Amniotic stem cell (primary cell): Measurements from ENCODE around the gene FOXS1.

Source experiments
- DNase-seq: peaks from one replicate; lab custom pipeline; 2025; lab: John Stamatoyannopoulos, UW

The FOXS1 gene

DNA sequence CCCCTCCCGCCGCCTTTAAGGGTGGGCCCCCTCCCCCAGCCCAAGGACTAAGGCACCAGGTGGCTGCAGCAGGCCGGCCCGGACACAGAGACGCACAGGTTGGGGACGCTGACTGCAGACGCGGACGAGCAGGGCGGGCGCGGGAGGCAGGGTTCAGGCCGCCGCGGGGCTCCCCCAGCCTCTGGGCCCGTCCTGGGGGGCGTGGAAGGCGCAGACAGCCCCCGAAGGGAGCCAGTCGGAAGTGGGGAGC, 15.7 kb upstream of the FOXS1 start:
- no peak for DNase-seq

DNA sequence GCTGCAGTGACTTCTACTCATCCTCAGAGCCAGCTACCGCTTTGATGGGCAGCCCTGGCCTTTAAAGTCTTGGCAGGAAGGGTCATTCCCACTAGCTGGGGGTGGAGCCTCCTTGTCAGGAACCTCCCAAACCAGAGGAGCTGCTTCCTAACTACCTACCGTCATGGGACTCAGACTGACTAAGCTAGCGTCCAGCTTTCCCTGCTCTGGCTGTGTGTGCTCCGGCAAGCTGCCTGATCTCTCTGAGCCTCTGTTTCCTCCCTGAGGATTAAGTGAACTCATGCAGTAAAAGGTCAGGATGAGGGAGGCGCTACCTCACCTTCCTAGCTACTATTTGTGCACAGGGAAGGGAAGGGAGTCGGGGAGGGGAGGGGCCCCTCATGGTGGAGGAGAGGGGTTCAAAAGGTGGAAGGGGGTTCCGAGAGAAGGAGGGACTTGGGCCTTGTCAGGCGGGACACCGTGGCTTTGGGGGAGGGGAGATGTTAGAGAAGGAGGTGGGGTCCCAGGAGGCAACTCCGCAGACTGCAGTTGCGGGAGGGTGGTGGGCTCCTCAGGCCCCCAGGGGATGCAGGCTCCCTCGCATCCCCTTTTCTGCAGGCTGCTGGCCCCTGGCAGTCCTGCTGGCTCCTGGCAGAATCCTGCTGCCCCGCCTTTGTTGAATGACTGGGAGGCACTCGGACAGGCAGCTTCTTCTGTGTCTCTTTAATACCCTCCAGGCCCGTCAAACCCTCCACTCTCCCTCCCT, 15.2 kb upstream of the FOXS1 start:
- DNase-seq = no peak

DNA sequence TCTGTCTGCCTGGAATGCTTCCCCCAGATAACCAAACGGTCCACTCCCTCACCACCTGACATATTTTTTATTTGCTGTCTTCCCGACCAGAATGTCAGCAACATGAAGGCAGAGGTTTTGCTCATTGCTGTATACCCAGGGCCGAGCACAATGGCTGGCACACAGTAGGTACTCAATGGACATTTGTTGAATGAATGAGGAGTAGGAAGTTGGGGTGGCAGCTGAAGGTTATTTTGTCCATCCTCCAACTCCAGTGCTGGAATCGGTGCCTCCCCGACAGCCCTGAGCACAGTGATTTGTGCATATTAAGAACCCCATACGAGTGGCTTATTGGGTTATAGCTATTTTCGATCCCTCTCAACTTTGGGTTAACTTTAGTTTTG, 14.6 kb upstream of the FOXS1 start:
- DNase-seq = no peak

DNA sequence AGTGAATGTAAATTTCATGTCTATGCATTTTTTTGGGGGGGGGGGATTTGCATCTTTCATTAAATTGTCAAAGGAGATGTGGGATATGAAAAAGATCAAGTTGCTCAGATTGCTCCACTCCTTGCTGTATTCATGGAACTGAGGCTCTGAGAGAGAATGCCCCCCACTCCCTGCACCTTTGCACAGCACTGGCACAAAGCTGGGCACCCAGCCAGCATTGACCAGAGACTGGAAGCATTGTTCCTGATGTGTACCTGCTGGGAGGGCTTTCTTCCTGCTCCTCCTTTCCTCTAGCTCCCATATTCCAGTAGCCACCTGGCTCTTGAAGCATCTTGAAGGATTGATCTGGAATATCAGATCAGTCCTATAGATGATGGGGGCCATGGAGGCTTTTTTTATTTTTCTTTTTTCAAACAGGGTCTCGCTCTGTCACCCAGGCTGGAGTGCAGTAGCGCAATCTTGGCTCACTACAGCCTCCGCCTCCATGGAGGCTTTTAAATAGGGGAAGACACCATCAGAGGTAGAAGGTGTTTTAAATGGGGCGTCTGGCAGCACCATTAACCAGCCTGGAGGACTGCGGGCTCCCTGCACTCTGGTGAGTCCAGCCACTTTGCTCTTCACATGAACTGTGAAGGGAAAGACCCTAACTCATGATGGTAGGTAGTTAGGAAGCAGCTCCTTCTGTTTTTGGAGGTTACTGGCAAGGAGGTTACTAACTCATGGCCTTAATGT, 14.0 kb upstream of the FOXS1 start:
- DNase-seq = no peak

DNA sequence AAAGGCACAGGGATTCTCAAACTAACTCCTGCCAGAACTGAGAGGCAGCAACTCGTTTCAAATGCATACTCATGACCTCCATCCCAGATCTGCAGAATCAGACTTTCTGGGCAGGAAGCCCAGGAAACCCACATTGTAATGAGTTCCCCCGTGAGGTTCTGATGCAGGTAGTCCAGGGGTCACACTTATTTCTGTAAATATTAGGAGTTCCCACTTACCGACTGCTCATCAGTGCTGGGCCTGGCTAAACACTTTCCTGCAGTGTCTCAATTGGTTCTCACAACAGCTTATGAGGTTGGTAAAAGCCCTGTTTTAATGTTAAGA, 13.3 kb upstream of the FOXS1 start:
- DNase-seq = no peak

DNA sequence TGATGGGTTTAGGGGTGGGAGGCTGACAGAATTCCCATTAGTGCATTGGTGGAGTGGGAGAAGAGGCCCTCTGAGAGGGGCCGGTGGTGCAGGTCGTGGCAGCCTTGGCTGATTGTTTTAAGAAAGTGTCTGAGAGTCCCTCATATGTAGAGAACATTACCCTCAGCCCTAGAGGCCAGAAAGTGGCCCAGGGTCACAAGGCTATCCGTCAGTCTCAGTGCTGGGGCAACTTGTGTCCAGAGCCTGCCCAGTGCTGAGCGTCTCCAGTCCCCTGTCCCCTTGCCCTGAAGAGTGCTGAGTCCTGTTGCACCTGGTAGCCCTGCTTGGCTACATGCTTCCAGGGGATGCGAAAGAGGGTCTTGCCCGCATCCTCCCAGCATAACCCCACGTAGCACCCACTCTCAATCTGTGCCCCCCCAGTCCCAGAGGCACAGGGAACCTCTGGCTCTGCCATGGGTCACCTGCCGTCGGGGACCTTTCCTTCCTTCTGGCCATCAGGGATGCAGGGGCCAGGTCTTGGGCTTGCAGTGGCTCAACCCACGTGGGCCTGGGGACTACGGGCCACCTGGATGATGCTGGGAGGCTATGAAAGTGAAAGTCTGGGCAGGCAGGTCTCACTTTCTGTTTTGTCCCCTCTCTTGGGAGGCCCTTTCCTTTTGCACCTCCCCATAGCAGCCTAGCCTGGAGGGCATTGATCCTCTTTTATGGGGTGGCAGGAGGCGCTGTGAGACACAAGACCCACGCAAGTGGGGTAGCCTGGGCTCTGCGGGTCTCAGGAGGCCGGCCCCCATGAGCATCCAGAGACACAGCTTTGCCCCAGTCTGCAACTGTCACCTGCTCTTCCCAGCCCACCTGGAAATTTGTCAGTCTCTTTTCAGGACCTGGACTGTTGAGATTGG, 12.7 kb upstream of the FOXS1 start:
- no peak for DNase-seq

DNA sequence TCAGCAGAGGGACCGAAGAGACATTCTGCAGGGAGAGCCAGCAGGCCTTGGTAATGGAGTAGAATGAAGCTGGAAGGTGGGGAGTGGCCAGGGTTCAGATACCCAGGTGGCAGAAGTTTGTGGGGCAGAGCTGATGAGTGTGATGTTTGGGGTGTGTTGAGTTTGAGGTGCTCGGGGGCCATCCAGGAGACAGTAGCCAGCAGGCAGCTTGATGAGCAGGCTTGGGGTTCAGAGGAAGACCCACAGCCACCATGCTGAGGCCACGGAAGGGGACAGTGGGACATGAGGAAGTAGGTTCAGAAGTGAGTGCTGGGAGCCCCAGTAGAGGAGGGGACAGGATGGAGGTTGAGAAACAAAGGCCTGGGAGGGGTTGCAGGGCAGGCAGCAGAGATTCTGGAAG, 11.1 kb upstream of the FOXS1 start:
- no peak for DNase-seq

DNA sequence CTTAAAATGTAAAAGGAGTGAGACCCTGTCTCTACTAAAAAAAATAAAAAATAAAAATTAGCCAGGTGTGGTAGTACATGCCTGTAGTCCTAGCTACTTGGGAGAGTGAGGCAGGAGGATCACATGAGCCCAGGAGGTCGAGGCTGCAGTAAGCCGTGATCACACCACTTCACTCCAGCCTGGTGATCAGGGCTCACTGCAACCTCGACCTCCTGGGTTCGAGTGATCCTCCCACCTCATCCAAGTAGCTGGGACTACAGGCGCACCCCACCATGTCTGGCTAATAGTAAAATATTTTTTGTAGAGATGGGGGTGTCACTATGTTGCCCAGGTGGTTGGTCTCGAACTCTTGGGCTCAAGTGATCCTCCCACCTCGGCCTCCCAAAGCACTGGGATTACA, 8.1 kb upstream of the FOXS1 start:
- no peak for DNase-seq

DNA sequence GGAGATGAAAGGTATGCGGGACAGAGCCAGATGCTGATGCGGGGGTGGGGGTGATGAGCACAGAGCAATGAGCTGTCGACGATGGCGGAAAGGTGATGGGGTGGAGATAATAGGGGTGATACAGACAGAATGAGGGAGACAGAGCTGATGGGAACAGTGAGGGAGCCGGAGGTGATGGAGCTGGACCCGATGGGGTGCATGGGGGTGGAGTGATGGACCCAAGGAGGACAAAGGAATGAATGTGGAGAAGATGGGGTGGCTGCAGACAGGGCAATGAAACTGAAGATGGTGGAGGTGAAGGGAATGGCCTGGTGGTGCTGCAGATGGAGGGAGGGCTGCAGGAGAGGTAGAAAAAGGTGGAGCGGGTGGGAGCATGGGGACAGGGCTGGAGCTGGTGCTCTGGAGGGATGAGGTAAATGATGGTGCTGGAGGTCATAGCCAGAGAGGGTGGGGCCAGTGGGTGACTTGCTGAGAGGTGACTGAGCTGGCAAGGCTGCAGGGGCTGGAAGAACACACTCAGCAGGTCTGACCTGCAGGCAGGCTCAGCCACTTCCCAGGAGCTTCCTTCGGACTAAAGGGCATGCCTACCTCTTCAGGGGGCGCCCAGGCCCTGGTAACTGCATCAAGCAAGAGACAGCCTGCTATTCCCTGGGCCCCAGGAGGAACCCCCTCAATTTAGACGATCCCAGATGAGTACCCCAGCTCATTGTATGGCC, 6.0 kb upstream of the FOXS1 start:
- DNase-seq = no peak

DNA sequence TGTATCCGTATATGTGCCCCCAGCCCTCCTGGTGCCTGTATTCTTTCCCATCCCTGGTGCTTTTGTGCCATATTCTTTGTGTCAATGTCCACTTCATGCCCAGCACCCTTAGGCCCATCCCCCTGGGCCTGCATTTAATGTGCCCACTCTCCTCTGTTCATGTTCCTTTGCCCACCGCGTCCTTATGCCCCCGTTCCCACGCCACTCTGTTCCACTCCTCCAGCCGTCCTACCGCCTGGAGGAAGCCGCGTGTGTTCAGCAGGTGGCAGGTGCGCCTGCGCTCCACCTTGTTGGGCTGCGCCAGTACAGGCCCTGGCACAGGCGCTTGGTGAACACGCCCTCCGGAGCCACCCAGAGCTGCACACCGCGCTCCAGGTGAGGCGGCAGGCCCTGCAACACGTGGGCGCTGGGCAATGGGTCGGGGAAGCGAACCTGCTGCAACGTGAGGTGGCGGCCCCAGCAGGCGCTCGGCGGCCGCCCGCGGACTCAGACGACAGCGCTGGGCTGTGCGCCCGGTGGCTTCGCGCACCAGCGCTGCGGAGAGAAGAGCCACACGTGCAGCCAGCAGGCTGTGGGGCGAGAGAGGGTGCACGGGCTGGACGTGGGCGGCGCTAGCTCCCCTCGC, 4.0 kb upstream of the FOXS1 start:
- no peak for DNase-seq

DNA sequence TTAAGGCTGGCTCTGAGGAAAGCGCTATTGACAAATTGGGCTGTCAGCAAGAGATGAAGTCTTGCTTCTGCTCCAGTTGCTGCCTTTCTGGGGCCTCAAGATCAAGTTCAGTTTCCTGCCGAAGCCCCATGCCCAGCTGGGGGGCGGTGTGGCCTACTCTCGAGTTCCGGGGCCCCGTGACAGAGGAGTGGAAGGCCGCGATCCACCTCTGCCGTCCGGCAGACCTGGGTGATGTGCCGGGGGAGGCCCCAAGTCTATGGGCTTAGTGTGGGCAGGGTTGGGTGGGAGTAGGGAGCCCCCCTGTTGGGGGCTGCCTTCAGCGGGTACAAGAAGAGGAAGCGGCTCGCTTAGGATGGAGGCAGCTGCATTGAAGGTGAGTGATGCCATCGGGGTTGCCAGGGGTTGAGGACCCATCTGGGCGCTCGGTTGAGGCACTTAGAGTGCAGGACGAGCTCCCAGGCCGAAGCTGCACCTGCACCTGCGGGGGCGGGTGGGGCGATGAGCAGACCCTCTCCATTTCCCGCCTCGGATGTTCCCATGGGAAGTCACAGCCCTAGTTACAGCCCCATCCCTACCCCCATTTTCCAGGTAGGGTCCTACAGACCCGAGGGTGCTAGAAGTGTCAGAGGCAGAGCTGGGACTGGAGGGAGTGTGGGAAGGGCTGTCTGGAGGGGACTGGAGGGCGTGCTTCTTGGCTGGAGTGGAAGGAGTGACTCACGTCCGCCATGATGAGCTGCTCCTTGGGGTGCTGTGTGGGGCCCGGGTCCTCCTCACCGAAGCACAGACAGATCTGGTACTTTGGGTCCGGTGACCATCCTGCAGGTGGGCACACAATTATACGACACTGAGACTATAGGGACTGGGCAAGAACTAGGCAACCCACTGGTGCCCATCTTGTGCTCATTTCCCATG, 2.9 kb upstream of the FOXS1 start:
- no peak for DNase-seq

DNA sequence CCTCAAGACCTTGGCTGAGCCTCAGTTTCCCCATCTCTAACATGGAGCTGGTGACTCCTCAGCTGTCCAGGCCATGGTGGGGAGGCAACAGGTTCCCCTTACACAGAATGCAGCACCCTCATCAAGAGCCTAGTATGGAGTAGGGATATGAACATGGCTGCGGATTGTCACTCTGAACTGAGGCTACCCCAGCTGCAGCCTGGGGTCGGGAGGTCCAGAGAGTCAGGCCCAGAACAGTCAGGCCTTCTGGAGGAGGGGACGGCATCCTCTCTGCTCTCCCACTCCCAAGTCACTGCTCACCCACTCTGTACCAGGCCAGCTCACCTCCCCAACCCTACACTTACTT, 1.4 kb upstream of the FOXS1 start:
- no peak for DNase-seq

DNA sequence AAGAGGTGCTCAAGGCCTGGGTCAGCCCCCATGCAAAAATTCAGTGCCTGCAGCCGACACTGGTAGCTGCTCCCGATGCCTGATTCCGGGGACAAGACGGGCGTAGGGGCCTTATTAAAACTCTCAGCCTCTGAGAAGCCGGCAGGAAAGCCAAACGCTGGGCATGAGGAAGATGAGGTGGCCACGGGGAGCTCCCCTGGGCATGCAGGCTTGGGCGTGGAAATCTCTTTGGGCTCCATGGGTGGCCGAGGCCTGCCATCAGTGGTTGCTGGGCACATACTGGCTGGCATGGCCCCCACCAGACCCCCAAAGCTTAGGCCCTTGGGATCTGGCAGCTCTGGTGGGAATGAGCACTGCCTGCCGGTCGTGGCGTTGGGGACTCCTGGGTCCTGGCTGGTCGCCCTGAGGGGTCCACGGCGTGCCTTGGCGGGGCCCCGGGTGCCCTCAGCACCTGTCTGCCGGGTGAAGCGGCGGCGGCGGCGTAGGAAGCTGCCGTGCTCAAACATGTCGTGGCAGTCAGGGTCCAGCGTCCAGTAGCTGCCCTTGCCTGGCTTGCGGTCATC, 586 bp downstream of the FOXS1 start:
- DNase-seq = no peak

DNA sequence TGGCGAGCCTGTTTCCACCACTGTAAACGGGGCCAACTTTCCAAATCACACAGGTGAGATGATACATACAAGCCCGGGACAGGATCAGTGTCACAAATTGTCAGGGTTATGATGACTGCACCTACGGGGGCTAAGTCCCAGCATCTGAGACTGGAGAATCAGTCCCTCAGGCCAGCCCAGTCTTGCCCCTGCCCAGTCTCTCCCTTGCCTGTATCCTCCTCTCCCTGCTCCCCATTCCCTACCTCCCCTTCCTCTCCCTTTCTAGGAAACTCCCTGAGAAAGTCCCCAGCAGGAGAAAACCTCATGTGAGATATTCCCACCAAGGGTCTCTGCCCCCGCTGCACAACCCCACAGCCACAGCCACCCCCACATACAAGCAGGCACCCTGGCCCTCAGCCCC, 1.5 kb downstream of the FOXS1 start:
- no peak for DNase-seq

DNA sequence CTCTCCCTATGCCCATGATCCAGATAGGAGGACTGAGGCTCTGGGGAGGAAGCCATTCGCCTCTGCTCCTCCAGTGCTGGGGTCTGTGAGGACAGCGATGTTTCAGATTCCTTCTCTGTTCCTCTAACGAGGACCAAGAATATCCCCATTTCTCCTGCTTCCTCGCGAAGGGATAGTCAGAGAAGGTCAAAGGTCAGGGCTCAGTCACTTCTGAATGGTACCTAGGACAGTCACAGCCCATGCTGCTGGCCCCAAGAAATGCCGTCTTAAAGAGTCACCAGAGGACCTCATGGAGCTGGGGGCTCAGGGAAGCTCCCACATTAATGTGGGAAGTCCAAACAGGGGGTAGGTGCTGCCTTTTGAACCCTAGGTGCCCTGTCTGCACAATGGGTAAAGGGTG, 2.1 kb downstream of the FOXS1 start:
- DNase-seq = no peak

DNA sequence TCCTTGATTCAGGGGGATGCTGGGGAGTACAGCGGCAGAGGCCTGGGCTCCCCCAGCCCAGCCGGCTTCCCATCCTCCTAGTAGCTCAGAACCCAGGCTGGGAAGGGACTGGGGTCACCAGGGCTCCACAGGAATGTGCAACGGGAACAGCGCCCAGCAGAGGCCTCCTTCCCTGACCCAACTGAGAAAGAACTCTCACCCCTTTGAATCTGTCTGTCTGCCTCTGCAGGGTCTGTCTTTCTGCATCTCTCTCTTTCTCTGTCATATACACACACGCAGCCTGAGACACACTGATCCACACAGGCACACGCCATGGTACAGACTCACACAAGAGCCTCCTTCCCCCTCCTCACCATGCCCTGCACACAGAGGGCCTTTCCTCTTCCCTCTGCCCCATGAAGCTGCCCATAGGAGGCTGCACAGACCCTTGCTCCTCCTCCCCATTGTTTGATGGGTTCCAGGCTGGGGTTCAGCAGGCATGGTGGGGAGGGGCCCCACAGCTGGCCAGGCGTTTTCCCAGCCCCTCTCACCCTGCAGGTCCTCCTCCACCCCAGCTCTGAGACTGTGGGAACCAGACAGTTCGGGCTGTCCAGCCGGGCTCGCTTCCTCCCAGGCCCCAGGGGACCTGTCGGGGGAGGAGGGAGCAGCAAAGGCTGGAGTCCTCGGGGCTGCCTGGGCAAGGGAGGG, 2.8 kb downstream of the FOXS1 start:
- DNase-seq = no peak

DNA sequence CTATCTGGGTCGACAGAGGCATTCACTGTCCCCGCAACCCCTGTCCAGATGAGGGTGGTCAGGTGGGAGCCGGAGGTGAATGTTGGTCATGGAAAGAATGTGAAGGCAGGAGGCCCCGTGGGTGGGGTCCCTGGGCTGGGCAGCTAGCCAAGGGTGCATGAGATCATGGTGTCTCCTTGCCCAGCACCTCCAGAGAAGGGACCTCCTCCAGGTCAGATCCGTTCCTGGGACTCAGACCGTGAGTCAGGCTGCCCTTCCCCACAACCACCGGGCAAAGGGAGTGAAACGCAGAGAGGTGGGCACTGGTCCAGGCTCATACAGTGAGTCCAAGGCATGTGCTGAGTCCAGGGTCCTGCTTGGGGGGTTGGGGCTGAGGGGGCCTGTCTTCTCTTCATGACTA, 3.5 kb downstream of the FOXS1 start:
- no peak for DNase-seq

DNA sequence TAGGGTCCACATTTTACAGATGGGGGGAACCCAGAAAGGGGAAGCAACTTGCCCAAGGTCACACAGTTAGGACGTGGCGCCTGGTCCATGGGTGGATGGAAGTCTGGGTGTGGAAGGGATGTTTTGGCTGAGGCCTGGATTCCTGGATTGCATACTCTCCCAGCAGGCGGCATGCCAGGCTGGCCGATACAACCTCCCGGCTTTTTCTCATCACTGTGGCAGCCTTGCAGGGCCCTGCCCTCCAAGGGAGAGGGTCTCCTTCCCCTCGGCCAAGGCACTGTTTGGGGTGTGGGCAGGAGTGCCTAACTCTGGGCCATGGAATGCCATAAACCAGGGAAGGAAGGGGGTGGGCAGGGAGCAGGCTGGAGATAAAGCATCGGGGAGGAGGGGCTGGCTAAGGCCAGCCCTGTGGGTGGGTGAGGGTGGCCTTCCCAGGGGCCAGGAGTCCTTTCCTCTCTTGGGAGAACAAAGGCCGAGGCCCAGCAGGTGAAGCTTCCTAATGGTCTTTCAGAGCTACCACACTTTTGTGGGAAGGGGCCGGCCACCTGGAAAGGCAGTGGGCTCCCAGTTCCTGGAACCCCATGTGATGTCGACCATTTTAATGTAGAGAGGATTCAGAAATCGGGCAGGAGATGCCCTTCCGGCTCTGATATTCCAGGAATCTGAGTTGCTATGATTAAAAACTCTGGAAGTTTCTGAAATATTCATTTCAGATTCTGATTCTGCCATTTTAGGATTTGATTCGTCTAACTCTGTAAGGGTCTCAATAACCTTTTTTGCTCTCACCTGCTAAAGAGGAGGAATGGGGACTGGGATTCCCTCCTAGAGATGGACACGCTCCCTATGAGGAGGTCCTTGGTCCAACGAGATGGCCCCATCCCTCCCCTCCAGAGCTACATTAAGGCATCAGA, 4.2 kb downstream of the FOXS1 start:
- no peak for DNase-seq

DNA sequence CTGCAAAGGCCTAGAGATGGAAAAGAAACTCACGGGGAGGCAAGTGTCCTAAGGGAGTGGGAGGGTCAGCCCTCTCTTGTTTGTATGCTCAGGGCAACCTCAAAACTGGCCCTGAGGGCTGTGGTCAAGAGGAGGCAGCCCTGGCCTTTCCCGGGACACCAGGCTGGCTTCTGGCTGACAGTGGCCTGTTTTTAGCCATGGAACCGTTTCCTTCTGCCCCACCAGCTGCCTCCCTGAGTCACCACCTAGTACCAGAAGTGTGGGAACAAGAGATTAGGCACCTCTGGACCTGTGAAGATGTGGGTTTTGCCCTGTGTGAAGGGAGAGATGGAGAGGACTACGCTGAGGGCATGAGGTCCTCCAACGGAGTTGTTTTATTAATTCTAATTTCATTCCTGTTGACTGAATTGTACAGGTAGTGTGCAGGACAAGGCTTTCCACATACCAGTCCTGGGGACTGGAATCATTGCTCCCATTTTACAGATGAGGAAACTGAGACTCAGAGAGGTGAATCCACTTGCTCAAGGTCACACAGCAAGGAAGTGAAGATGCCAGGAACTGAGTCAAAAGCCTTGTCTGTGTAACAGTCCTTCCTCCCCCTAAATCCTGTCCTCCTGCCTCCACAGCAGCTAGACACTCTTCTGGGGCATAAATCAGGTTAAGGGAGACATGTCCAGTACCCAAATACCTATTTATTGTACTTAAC, 5.5 kb downstream of the FOXS1 start:
- no peak for DNase-seq
